HL-60/S4 treated with phorbol 12-myristate 13-acetate at 8.2 ng/mL for 4 days and 3 days (cell line): ENCODE results near the gene KCTD2.
"Not testable (repeated sequence)": the region's sequence is repeated elsewhere in the genome, so short reads cannot be mapped to it uniquely, and the experiment has no call there.

ENCODE experiments used
- in situ Hi-C: fragments of 300-500 bp; cut with MboI; formaldehyde crosslinking; loops from 2 replicates; pipeline ENCODE4 v1.15.0; 2022; ENCODE audit warnings: low sequenced_read_pairs

The KCTD2 gene

DNA sequence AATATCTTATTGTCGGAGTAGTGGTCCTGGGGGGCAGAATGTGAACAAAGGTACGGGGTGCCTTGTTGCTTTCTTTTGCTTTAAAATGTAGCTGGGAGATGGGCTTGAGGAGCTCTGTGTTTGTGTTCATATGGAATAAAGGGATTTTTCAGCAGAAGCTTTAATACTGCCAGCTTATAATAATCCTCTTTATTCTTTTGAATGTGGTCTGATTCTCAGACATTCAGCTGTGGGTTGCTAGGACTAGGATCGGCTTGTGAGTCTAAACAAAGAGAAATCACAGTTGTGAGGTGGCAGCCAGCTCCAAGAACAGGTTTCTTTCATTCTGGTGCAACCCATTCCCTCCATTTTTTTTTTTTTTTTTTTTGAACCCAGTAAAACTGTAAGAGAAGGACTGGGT lies 27.3 kb upstream of the KCTD2 start:
- in situ Hi-C loops, result no loop called here

DNA sequence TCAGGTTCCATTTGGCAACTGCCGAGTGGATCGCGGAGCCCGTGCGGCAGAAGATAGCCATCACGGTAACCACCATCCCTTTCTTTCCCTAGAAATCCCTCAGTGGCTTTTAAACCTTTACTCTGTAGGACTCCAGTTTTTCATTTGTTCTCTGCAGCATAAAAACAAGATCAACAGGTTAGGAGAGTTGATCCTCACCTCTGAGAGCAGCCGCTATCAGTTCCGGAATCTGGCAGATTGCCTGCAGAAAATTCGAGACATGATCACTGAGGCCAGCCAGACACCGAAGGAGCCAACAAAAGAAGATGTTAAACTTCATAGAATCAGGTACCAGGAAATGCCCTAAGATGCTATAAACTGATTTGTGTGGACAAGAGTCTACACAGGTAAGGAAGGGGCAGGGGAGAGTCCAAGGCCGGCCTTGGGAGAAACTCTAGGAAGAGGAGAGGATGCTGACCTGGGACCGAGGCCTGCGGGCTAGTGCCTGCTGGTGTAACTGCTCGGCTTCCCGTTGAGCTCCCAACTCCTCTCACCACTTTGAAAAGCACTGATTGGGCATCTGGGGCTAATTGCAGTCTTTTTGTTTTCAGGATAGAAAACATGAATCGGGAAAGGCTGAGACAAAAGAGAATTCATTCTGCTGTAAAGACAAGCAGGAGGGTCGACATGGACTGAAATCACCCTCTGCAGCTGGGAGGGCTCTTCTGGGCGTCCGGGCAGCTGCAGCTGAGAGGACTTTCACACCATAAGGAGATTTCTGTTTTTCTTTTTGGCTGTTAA lies 26.5 kb upstream of the KCTD2 start:
- in situ Hi-C loops, result no loop called here

DNA sequence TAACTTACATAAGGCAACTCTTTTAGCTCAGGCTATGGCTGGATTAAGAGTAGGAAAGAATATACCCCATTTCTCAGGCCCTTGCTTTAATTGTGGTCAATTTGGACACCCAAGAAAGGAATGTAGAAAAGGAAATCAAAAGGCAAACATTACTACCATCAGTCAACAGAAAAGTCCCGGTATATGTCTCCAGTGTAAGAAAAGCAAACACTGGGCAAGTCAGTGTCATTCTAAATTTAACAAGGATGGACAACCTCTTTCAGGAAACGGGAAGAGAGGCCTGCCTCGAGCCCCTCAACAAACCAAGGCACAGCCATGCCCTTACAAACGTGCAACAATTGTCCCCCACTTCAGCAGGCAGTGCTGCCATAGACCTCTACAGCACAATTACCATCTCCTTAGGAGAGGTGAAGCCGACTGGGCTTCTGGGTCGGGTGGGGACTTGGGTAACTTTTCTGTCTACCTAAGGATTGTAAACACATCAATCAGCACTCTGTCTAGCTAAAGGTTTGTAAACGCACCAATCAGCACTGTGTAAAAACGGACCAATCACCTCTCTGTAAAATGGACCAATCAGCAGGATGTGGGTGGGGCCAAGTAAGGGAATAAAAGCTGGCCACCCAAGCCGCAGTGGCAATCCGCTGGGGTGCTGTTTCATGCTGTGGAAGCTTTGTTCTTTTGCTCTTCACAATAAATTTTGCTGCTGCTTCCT lies 22.2 kb upstream of the KCTD2 start:
- in situ Hi-C loops, result no loop called here

DNA sequence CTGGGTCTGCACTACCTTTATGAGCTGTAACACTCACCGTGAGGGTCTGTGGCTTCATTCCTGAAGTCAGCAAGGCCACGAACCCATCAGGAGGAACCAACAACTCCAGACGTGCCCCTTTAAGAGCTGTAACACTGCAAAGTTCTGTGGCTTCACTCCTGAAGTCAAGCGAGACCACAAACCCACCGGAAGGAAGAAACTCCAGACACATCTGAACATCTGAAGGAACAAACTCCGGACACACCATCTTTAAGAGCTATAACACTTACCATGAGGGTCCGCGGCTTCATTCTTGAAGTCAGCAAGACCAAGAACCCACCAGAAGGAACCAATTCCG lies 21.7 kb upstream of the KCTD2 start:
- in situ Hi-C loops, result not testable (repeated sequence)

DNA sequence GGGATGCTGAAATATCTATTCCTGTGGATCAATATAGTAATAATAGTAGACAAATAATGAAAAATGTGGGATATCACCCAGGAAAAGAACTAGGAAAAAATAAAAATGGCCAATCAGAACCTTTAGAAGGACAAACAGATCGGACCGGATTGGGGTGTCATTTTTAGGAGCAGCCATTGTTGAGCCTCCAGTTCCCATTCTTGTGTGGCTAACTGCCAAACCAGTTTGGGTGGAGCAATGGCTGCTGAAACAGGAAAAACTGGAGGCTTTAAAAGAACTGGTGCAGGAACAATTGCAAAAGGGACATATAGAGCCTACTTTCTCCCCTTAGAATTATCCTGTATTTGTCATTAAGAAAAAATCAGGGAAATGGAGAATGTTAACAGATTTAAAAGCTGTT lies 20.4 kb upstream of the KCTD2 start:
- in situ Hi-C loops, result not testable (repeated sequence)

DNA sequence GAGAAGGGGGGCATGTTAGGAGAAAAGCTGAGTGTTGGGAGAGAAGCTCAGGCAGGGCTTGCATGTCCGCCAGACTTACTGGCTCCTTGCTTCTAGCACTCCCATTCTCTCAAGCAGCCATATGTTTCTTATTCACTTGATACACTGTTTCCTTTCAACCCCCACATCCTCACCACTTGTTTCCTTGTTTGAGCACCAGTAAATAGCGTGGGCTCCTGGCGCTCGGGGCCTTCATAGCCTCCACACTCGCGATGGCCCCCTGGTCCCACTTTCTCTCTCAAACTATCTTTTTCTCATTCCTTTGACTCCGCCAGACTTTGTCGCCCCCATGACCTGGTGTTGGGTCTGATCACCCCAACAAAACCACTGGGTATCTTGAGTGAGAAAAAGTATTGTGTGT lies 16.9 kb upstream of the KCTD2 start:
- in situ Hi-C loops, result no loop called here

DNA sequence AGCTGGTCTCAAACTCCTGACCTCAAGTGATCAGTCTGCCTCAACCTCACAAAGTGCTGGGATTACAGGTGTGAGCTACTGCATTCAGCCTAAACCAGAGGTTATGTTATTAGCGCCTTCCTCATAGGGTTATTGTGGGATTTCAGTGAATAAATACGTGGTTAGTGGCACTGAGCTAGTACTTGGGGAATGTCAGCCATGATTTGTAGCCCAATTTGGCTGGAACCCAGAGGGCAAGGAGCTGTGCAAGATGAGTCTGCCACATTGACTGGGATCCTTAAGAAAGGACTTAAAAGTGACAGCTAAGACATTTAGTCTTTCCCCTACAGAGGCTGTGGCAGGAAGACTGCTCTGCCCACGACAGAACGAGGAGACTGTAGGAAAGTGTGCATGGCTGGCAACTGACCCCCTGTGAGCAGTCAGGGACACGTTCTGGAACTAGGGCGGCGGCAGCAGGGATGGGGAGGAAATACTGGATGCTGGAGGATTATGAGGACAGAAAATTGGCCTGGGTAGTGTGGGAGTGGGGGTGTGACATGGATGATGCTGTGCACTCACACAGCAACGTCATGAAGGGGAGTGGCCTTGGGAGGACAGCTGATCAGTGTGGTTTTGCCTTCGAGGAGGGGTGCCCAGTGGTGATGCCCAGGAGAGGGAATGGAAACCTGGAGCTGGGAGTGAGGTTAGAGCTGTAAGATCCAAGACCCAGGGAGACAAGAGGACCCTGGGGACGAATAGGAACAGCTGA lies 14.9 kb upstream of the KCTD2 start:
- in situ Hi-C loops, result no loop called here

DNA sequence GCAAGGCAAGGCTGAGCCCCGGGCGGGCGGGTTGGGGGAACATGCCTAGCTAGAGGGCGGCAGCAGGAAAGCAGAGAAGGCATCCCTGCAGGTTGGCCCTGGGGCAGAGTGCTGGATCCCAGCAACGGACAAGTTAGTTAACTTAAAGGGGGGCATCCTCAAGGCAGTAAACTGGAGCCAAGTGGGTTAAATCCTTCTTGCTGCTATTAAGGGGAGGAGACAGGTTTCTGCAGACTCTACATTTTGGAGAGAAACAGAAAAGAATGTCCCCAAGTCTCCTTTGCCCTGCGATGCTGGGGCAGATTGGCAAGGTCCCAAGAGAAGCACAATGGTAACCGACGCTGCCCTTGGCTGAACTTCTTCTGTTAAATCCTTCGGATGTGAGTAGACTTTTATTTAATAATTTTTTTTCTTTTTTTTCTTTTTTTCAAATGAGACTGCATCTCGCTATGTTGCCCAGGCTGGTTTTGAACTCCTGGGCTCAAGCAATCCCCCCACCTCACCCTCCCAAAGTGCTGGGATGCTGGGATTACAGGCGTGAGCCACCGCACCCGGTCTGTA lies 14.2 kb upstream of the KCTD2 start:
- in situ Hi-C loops, result no loop called here

DNA sequence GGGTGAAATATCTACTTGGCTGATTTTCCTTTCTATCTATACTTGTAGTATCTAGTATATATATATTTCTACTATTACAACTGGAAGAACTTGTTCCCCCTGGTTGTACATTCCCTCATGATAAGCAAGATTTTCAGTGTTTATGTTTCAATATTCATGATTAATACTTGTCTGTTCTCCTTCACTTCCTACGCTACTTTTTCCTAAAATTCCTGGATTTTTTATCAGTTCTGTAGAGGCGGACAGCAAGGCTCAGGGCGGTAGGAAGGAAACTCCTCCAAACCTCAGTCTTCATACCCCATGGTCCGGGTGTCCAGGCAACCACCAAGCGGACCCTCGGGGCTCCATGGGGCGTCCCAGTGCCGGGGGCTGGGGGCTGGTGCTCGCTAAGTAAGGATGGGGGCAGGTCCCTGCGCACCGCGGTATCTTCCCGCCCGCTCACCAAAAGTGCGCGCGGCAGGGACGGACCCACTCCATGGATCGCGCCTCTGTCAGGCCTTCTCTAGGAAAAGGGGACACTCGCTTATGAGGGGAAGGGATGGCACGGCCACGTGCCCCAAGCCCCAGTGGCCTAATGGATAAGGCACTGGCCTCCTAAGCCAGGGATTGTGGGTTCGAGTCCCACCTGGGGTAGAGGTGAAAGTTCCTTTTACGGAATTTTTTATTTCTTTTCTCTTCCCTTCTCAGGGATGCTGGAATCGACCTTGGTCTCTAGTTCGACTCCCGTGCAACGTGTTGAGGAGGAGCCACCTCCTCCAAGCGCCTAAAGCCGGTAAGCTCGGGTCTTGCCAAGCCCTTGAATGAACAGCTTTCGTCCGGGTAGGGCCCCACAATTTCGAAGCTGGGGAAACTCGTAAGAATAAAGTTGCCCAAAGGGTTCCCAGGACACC lies 13.4 kb upstream of the KCTD2 start:
- in situ Hi-C loops, result no loop called here

DNA sequence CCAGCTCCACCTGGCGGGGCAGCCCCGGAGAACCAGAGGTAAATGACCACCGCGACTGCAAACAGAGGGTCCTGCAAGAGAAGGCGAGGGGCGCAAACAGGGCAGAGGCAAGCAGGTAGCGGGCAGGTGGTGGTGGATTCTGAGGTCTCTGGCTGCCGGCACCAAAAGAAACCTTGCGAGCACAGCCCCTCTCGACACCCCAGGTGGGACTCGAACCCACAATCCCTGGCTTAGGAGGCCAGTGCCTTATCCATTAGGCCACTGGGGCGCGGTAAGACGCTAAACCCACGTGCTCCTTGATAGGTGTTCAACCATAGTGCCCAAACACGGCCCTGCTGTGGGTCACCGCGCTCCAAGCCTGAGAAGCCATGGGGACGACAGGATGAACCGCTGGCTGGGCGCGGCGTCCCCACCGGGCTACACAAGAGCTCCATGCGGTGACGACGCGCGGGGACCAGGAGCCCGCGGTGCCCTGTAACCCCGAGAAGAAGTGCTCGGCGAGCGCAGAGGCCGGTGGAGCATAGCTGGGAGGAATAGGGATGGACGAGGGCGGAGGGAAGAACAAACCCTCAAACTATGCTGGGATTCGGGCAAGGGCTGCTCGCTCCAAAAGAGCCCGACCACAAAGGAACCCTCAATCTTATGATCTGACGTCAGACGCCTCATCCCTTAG lies 12.7 kb upstream of the KCTD2 start:
- in situ Hi-C loops, result no loop called here

DNA sequence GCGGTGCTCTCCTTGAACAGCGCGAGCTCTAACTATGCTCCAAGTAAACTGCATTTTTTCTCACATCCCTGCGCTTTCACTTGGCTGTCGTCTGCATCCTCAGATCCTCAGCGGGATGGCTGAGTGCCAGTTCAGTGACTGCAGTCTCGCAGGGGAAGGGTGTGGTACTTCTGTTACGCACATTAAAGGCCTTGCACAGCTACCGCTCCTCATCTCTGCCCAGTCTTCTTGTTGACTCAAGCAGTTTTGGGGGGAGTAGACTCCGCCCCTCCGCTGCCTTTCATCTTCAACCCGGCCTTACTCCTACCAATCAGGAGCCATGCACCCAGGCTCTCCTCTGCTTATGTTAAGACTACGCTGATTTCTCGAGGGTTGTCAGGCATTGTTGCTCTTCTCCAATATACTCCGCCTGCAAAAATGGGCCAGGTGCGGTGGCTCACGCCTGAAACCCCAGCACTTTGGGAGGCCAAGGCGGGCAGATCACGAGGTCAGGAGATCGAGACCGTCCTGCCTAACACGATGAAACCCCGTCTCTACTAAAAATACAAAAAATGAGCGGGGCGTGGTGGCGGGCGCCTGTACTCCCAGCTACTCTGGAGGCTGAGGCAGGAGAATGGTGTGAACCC lies 10.3 kb upstream of the KCTD2 start:
- in situ Hi-C loops, result no loop called here

DNA sequence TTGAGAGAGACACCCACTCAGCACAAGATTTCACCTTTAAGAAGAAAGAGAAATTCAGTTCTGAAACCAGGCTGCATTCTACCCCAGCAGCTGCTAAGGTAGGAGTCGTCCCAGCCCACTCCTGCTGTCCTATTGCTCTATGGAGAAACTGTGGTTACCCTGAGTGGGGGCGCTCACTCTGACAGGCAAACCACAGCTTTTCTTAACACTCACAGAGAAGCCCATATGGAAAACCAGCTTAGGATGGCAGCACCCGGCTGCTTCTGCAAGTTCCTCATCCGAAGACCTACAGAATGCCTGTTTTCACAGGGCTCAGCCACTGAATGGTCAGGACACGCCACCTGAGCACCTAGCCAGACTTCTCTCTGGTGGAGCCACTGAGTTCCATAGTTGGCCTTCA lies 7.8 kb upstream of the KCTD2 start:
- in situ Hi-C loops, result no loop called here

DNA sequence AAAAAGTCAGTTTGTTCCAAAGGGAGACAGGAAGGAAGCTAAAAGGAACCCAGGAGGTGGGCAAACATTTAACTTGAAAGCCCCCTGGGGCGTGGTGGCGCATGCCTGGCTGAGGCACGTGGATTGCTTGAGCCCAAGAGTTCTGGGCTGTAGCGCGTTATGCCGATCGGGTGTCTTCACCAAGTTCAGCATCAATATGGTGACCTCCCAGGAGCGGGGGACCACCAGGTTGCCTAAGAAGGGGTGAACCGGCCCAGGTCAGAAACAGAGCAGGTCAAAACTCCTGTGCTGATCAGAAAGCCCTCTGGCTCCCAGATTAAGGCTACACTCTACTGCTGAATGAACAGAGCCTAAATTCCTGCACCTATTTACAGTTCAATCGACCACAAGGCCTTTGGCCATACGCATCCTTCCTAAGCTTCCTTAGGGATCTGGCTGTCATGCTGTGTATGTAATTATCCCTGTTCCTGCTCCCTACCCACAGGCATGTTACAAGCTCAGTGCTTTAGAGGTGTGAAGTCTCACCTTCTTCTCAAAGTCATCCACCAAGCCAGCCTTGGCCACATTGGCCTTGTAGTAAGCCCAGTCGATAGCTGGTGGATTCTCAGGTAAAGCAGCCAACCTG lies 5.3 kb upstream of the KCTD2 start:
- in situ Hi-C loops, result no loop called here

DNA sequence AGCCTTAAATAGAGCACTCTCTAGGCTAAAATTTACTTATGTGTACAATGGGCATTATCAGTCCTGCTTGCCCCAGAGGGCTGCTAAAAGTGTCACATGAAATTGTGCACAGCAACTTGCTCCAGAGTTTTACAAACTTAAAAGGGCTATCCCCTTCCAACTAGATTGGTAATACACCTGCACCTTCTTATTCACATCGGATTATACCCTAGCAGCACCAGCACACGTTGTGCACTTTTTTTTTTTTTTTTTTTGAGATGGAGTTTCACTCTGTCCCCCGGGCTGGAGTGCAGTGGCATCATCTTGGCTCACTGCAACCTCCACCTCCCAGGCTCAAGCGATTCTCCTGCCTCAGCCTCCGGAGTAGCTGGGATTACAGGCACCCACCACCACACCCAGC lies 3.2 kb upstream of the KCTD2 start:
- in situ Hi-C loops, result not testable (repeated sequence)

DNA sequence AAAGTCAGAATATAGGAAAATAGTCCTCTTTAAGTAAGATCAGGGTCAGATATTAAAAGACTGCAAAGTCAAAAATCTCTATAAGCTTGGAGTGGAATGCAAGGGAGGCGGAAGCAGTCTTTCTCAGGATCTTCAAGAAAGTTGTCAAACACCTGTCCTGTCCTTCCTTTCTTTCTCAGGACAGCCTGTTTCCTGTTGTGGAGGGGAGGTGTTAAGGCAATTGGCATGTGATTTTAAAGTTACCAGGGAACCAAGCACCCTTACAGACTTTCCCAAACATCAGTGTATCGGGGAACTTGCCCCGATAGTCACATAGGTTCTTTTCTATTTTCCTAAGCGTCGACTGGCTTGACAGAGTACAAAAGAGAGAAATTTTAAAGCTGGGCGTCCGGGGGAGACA lies 2.3 kb upstream of the KCTD2 start:
- in situ Hi-C loops, result no loop called here

DNA sequence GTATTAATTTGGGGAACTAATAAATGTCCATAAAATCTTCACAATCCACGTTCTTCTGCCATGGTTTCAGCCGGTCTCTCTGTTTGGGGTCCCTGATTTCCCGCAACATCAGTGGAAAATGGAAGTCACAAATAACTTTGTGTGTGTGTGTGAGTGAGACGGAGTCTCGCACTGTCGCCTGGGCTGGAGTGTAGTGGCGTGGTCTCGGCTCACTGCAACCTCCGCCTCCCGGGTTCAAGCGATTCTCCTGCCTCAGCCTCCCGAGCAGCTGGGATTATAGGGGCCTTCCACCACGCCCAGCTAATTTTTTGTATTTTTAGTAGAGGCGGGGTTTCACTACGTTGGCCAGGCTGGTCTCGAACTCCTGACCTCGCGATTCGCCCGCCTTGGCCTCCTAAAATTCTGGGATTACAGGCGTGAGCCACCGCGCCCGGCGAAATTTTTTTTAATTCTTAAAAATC lies 1.0 kb upstream of the KCTD2 start:
- in situ Hi-C loops, result not testable (repeated sequence)

DNA sequence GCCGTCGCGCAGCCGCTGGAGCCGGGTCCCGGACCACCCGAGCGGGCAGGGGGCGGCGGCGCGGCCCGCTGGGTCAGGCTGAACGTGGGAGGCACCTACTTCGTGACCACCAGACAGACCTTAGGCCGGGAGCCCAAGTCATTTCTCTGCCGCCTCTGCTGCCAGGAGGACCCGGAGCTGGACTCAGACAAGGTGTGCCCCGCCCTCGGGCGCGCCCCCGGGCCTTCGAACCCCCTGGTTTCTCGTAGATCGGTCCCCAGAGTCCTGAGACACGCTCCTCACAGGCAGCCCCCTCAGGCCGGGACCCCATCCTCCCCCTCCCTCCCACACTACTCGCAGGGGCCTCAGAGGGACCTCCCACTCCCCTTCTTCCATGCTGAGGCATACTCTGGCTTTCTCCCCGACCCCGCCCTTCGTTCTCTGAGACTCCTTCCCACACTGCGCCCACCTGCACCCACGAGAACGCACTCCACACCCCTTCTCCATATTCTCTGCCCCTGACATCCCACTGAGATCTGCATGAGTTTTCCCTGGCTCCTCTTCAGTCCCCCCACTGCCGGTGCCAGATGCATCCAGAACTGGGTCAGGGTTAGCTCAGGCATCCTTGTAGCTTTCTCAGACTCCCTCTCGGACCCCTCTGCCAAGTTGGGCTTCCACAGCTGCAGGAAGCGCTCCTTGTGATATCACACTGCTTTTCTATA lies 523 bp downstream of the KCTD2 start:
- in situ Hi-C loops, result no loop called here

DNA sequence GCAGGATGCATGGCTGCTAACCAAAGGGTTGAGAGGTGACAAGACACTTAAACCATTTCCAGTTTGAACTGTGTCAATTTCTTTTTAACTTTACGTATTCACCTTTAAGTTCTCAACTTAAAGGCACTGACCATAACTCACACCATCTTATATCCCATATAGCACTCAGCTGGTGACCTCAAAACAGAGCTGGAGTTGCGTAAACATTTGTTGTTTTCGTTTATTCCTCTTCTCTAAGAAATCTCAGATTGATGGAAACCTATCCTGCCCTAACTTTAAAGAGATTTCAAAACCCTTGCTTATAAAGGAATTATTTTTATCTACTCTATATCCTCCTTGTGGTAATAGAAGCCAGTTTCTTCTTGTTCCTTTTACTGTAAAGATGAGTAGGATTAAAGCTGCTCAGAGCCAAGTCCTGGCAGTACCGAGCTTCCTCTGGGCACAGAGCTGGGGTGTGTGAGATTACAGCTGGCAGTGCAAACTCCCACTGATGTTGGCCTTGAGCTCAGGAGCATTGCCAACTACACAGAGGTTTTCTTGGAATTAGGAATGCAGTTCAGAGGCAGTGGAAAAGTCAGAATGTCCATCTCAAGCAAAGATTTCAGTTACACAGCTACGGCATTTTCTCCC lies 1.3 kb downstream of the KCTD2 start:
- in situ Hi-C loops, result no loop called here
